ENCODE results near the gene PALM3. TPM values are rescaled to one million over a fixed set of nuclear protein-coding genes. Genes with fewer than 3 reads are reported as not detected.

Gene PALM3
- total and polyA plus RNA-seq, 2 donors (not counting 3 experiments of a cell fraction or from before 2014, with no cell fraction given) = 0.08 to 0.31 TPM

GRCh38 chr19:14063105-14063504 is 1.2 kb upstream of the PALM3 start:
- dilution Hi-C loops (cut with MboI; ENCODE audit: extremely low pct_ligation_motif_present, low sequenced_read_pairs) = no loop called here
- H2AFZ ChIP-seq (ENCODE audit: low read depth, low read length) = no peak overlapping the region
- TF ChIP-seq MYC (IDR thresholded peaks at IDR 0.05; ENCODE audit: low read depth, low read length) (no peak), GATA2 (IDR thresholded peaks at IDR 0.05; ENCODE audit: insufficient read depth, insufficient read length, low read depth, low read length) (no peak), FOS (IDR thresholded peaks at IDR 0.05; ENCODE audit: borderline replicate concordance, insufficient read depth, low read length) (no peak), JUN (IDR thresholded peaks at IDR 0.05; ENCODE audit: borderline replicate concordance, insufficient read depth, insufficient read length, low read depth) (no peak), CTCF (IDR thresholded peaks at IDR 0.05; ENCODE audit: extremely low read depth in 1 of 2, insufficient read depth in 1 of 2, low read depth in 1 of 2, low read length in 2 of 2) (no peak), POLR2A (IDR thresholded peaks at IDR 0.05; ENCODE audit: low read depth, low read length) (no peak), POLR2AphosphoS5 (IDR thresholded peaks at IDR 0.05; ENCODE audit: insufficient read depth, low read depth, low read length) (no peak), EZH2 (IDR thresholded peaks at IDR 0.05; ENCODE audit: borderline replicate concordance, low read depth, low read length, severe bottlenecking) (no peak)
- TF ChIP-seq, protein P1, sequence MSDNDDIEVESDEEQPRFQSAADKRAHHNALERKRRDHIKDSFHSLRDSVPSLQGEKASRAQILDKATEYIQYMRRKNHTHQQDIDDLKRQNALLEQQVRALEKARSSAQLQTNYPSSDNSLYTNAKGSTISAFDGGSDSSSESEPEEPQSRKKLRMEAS (IDR thresholded peaks at IDR 0.05; ENCODE audit: insufficient read depth, insufficient read length) = no peak
- no peaks in the 10 kb centered on the region for H3K79me2 ChIP-seq (ENCODE audit: control insufficient read depth, insufficient read depth, low read length)
- H3K9ac ChIP-seq (replicated peaks; ENCODE audit: extremely low read depth, insufficient read depth, low read length) = no peak overlapping the region
- no peaks in the 10 kb centered on the region for H3K9me3 ChIP-seq (replicated peaks; ENCODE audit: control insufficient read depth, insufficient read depth, low read length)
- H4K20me1 ChIP-seq (replicated peaks; ENCODE audit: control insufficient read depth, extremely low read depth, insufficient read depth, low read length) = no peaks in the 10 kb centered on the region
- CTCF ChIA-PET = interaction anchor here (1.0 kb wide), 1 partner anchor 10 kb away, joined by 3 read pairs; no protein-coding TSS in a partner anchor
- DNase-seq (ENCODE audit: low read depth, low spot score) (no peak), FAIRE-seq (no peak)
- no peak overlapping the region for H3K4me2 ChIP-seq (ENCODE audit: insufficient read depth, low read length)
- no peaks in the 10 kb centered on the region for H3K4me1 ChIP-seq (ENCODE audit: control insufficient read depth, extremely low read depth, insufficient read depth, low read length)
- intact Hi-C loops (cut with micrococcal nuclease) = no loop called here
- no TSS peak for BruUV-seq (replicated peaks)
- POLR2A ChIA-PET = no interaction called here
- H3K27me3 ChIP-seq (ENCODE audit: control insufficient read depth in 2 of 2, insufficient read depth in 2 of 2, low read length in 2 of 2) = peaks cover 7 to 8% of the 10 kb centered on the region in 2 experiments
- no peak overlapping the region for H3K27ac ChIP-seq (ENCODE audit: insufficient read depth, low read depth, low read length)
- no peak overlapping the region for H3K4me3 ChIP-seq (replicated peaks in 1 of 3; ENCODE audit: insufficient read depth in 1 of 3, low read depth in 1 of 3, low read length in 3 of 3)
- H3K9me1 ChIP-seq (replicated peaks; ENCODE audit: control insufficient read depth, extremely low read depth, insufficient read depth, low read length) = no peaks in the 10 kb centered on the region
- no peaks in the 10 kb centered on the region for H3K36me3 ChIP-seq (ENCODE audit: control insufficient read depth in 2 of 2, extremely low read depth in 1 of 2, insufficient read depth in 2 of 2, low read length in 2 of 2)

Data from endothelial cell of umbilical vein (primary cell).